GM21717 (cell line): ENCODE measurements around the gene RAPGEF4.

Source experiments
- ATAC-seq: cut with Tn5 transposase; IDR thresholded peaks from one replicate; pipeline ENCODE4 v1.9.1; 2021; ENCODE audit warnings: mild to moderate bottlenecking, moderate library complexity; ENCODE audit not compliant: unreplicated experiment

Gene RAPGEF4

GRCh38 chr2:172894689-172895387 is 159.2 kb downstream of the RAPGEF4 start:
- no peak for ATAC-seq

- no peak for ATAC-seq
Measured at GRCh38 chr2:172896661-172897081, 161.0 kb downstream of the RAPGEF4 start.

DNA sequence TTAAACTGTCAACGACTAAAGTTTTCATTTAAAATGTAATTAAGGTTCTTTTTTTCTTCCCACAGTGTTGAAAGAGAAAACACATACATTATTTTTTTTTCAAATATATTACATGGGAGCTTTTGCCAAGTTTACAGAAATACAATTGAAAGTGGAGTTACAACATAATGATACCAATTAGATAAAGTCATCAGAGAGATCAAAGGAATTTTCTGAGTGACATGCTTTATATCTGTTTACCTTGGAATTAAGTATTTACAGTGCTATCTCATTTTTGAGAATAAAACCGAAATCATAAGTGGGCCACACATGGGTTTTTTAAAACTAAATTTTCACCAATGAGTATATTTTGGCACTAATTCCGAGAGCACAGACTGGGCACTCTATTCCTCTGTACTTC is 165.2 kb downstream of the RAPGEF4 start:
- ATAC-seq = no peak

GRCh38 chr2:172901913-172902312 is 166.3 kb downstream of the RAPGEF4 start:
- ATAC-seq = no peak

- ATAC-seq = no peak
Measured at GRCh38 chr2:172904236-172904635, 168.6 kb downstream of the RAPGEF4 start.

DNA sequence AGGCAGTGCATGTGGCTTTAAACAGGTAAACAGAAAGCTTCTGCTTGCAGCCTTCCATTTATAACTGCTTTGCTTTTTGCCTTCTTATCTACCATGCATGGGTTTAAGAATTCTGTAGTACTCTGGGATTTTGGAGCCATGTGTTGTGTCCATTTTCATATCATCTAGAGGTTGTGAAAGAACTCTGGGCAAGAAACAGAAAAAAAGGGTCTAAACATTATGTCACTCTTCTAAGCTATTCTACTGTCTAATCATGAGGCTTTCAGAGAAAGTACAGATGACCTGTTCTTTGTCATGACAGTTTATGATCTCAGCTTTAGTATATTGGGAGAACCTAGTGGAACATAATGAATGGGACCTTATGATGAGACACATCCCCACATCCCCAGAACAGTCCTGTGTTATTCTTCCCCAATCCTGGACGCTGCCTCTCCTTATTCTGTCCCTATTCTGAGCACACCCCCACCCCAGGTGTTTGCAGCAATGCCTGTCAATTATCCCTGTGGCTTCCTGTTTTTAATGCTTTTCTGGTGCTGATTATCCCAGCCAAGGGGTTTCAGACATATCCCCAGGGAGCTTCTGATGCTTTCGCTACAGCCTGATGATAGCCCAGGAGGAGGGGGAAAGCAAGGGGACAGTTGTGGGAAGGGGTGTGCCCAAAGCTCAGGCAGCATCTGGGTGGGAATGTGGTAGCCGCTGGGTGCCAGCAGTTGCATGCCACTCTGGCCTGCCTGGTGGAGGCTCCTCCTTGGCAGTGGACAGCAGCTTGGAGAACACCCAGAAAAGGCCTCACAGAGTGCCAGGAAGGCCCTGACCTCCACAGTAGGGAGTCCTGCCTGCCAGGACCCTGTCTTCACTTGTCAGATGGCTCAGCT is 170.5 kb downstream of the RAPGEF4 start:
- no peak for ATAC-seq

DNA sequence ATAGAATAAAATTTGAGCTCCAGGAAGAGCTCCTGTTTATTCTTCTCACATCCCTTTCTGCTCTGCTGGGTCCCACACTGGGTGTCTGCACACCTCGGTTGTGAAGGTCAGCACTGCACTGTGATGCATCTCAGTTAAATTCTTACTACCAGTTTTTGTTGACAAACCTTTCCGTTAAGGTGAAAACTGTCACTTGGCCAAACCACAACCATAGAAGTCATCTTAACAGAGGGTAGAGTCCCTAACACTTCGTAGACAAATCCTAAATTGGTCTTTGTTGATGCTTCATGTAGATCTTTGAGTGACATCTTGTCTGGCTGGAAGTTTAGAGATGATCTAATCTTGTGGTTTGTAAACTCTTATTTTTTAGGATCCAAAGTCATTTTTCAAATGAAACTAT is 172.6 kb downstream of the RAPGEF4 start:
- no peak for ATAC-seq

GRCh38 chr2:172909454-172909853 is 173.8 kb downstream of the RAPGEF4 start:
- ATAC-seq = no peak

DNA sequence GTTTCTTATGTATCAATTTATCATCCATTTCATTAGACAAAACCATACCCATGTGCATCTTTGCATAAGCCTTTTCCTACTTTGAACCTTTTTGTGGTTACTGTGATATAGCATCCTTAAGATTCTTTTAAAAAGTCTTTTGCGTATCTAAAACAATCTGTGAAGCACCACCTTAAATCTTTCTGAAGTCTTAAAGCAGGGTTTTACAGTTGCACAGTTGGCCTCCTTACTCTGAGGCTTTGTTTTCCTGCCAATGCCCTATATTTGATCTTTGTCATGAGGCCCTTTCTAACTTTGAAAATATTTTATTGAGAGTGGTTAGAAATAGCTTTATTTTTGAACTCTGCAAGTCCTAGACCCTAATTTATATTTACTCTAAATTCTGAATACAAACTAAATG is 176.6 kb downstream of the RAPGEF4 start:
- no peak for ATAC-seq

- no peak for ATAC-seq
Measured at GRCh38 chr2:172914341-172915008, 178.8 kb downstream of the RAPGEF4 start.

DNA sequence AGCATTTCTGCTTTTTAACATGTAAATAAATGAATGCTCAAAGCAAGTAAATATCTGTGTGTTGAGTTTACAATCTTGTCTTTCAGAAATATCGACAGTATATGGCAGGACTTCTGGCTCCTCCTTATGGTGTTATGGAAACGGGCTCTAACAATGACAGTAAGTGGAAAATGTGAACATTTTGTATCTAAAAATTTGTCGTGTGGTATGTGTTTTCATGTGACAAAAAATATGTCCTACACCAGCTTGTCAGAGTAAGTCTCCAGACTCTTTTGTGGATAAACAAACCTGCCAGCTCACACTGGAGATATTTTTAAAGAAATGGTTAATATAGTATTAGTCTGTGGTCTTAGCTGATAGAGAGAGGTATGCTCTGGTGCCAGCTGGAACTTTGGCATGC is 182.1 kb downstream of the RAPGEF4 start:
- ATAC-seq = no peak

DNA sequence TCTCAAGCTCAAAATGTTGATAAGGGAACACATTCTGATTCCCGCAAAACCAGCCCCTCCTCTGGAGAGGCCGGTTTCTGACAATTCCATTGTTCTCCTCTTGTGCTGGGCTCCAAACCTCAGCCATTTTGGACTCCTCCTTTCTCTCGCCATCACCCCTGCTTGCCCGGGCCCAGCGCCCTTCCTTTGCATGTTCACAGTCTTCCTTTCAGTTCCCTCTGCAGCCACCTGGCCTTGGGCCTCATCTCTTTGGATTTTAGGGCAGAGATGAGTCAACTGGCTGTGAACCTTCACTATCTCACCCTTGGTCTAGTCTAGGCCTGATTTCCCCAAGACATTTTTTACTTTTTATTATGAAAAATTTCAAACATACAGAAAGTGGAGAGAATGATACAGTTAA is 184.1 kb downstream of the RAPGEF4 start:
- ATAC-seq = peak; percentile 91

DNA sequence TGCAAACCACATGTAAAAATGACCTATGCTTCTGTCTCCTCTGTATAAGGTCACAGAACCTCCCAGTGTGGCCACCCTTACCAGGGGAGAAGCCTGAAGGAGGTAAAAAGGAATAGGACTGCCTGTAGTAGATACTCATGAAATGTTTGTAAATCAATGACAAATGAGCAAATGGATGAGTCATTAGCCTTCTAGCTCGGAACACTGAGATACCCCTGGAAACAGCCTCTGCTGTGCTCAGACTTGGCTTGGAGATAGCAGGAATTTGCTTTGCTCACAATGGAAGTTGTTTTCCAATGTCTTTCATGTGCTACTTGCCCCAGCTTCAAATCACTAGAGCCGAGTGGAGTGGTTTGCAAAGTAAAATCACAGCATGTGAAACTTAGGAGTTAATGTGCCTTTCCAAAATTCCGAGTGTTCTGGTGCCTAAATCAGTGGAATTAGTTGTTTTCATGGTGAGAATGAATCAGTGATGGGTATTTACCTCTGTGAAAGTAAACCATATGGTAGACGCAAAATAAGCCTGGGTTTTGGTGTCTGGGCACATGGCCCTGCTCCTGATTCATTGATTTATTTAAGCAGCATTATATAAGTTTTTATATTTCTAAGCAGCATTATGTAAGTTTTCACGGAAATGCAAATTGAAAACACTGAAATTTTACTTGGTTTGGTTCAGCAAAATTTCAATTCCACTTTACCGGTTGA is 186.0 kb downstream of the RAPGEF4 start:
- no peak for ATAC-seq

- ATAC-seq = no peak
Measured at GRCh38 chr2:172922306-172922705, 186.7 kb downstream of the RAPGEF4 start.

DNA sequence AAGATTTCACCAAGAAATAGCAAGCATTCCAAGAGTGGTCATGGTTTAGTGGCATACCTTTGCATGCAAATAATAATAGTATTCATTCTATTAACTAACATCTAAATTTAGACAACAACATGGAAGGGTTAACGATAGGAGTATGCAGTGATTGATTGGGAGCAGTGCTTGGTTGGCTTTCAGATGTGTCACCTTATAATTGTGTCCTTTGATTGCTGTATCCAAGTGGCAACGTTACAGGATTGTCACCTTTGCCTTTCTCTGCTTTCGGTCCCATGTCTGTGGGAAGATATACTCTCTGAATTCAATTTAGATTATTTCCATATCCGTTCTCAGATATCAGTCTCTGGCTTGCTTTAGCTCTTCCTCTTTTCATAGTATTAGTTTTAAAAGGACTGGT is 187.2 kb downstream of the RAPGEF4 start:
- ATAC-seq = no peak

DNA sequence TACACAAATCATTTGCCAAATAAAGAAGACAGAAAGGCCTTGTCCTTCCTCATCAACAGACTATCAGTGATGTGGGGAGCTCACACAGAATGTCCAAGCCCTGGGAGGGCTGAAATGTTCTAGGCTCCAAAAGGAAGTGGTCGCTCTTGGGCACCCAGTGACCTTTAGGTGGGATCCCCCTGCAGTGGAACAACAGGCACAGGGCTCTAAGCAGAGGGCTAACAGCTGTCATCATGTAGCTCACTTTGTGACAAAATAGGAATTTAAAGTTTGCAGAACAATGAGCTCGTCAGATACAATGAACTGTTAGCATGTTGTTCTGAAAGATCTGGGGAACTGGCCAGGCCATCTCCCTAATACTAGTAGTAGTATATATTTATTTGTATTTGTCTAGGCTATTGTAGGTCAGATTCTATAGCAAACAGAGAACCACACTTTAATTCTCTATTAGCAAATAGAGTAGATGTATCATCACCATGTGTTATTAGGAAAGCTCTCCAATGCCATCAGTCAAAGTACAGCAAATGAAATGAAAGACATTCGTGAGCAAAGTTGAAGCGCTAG is 188.5 kb downstream of the RAPGEF4 start:
- no peak for ATAC-seq

DNA sequence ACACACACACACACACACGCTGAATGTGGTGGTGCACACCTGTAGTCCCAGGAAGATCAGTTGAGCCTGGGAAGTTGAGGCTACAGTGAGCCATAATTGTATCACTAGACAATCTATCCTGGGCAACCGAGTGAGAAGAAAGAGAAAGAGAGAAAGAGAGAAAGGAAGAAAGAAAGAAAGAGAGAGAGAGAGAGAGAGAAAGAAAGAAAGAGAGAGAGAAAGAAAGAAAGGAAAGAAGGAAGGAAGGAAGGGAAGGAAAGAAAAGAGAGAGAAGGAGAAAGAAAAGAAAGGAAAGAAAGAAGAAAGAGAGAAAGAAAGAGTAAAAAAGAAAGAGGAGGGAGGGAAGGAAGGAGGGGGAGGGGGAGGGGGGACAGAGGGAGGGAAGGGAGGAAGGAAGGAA is 190.0 kb downstream of the RAPGEF4 start:
- ATAC-seq = no peak

- ATAC-seq = no peak
Measured at GRCh38 chr2:172926785-172927640, 191.4 kb downstream of the RAPGEF4 start.

DNA sequence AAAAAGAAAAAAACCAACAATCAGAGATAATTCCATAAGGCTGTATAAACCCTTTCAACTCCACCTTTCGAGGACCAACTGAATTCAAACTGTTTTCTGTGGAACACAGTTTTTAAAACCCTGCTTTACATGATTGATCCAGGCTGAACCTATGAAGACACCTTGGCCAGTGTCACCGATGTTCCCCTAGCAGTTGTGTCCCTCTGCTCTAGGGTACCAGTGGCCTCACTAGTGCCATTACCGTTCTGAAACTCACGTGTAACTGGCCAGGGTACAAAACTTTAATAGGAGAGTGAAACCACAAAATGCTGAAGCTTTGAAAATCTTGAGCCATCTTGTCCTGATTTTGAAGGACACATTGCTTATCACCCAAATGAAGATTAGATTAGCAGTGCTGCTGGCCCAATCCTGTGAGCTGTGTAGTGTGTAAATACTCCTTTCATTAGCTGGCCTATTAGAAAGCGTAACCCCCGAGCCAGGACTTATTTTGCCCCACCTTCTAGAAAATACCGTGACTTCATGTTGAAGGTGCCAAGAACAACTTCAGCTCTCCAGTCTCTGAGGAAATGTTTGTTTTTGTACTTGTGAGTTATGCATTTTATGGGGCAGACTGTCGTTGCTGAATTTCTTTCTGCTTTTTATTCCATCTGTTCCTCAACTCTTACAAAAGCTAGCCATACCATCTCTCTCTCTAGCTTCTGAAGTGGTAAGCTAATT is 192.2 kb downstream of the RAPGEF4 start:
- ATAC-seq = no peak
